Activated CD4-positive, CD25-positive, alpha-beta regulatory T cell (primary cell): ENCODE results near the gene SLC18B1.
"Not testable (repeated sequence)": the region's sequence is repeated elsewhere in the genome, so short reads cannot be mapped to it uniquely, and the experiment has no call there.

Experiments
- DNase-seq, 4 experiments: peaks; one replicate each; lab custom pipeline; 2025; lab: John Stamatoyannopoulos, UW

Gene SLC18B1

DNA sequence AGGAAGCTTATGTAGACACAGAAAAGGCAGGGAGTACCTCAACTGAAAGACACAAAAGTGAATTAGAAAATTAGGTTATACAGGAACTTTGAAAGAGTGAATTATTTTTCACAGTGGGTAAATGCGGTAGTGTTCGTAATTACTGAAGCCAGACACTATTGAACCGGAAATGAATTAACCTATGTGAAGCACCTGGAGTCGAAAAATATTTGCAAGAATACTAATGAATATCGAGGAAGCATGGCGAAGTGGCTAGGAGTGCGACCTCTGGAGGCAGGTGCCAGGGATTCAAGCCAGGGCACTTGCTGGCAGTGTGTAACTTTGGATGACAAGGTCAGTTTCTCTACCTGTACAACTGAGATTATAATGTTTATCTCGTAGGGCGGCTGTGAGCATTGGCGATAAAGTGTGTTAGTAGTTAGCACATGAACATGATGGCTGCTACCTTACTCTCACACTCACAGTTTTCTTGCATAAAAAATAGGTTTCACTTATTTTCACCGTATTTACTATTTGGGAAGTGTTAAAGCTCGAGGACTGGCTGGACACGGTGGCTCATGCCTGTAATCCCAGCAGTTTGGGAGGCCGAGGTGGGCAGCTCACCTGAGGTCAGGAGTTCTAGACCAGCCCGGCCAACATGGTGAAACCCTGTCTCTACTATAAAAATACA lies 567 bp upstream of the SLC18B1 start:
- DNase-seq: peak; percentile 24 to 45 (median 40)

DNA sequence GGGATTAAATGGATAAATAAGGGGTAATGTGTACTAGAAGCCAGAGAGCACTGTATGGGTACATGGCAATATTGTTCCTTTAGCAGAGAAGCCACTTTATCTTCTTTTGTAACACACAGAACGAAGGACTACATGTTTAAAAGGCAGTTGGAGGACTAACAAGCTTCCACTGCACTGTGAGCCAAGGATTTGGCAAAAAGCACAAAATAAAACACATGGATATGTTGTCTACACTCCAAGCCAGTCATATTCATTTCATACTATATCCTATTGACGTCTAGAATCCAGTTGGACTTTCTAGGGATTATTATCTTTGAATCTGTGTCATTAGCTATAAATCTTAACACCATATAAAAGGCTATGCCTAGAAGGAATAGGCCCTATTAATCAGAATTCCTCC lies 3.0 kb downstream of the SLC18B1 start:
- no peak for DNase-seq

DNA sequence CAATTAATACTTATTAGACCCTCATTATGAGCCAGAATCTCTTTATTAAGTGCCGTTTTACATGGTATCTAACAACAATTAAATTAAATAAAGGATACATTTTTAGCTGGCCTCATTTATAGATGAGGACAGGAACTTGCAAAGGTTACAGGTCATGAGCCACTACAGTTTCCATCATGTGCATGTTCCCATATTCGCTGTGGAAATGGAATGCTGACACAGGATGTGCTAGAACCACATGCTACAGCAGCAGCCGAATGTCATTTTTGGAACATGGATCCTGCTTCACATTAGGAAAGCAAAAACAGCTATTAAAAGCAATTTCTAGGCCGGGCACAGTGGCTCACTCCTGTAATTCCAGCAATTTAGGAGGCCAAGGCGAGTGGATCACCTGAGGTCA lies 5.9 kb downstream of the SLC18B1 start:
- no peak for DNase-seq

- DNase-seq: no peak
Observed at GRCh38 chr6:132790450-132790849, 8.0 kb downstream of the SLC18B1 start.

GRCh38 chr6:132789396-132789776 lies 9.1 kb downstream of the SLC18B1 start:
- DNase-seq: no peak

DNA sequence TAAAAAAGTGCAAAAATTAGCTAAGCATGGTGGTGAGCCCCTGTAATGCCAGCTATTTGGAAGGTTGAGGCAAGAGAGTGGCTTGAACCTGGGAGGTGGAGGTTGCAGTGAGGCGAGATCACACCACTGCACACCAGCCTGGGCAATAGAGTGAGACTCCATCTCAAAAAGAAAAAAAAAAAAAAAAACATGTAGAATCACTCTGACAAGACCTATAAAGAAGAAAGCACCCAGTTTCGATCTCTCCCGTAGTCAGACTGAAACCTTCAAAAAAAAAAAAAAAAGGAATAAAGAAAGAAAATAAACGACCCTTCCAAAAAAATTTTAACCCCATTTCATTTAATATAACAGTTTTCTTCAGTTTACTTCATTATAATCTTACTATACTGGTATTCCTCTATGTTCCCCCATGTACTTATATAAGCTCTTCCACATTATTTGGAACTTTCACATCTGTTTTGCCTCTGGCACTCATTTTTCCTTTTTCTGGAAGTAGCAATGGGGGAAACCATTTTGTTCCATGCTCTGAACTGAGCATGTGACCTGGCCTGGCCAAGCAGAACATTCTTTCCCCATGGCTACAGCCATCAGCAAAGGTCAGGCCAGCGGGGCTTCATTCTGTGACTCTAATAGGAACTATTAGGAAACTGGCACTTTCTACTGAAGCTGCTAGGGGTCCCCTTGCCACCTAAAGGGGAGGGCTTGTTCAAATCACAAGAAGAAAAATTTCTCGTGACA lies 9.6 kb downstream of the SLC18B1 start:
- DNase-seq: no peak

DNA sequence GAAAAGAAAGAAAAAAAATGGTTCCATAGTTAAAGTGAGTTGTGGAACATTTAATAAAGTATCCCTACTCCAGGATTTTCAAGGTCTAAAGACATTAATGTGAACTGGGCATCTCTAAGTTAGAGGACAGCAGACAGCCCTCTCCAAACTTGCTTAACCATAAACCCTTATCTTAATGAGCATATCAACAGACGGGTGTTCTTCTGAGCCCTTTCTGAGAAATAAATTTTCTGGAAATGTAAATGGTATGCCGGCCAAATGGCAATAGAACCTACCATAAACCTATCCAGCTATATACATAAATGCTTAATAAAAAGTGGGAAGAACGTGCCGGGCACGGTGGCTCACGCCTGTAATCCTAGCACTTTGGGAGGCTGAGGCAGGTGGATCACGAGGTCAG lies 12.5 kb downstream of the SLC18B1 start:
- no peak for DNase-seq

DNA sequence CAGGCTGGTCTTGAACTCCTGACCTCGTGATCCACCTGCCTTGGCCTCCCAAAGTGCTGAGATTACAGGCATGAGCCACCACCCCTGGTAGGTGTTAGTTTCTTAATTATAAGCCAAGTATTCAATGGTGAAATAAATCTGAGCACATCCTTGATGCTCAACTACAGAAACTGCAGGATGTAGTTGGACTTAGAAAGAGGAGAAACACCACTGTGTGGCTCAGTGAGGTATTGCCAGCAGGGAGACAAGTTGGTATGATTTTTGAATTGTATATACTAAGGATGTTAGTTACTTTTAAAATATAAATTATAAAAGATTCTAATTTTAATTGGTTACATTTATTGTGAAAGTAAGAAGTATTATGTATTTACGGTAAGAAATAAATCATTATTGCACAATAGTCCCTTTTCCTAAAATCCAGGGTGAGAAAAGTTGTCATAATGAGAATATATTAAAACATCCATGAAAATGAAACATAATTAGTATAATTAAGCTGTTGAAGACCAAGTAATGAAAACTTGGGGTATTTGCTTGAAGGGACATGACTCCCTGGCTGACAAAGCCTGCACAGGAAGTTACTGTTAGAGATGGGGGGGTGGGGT lies 17.6 kb downstream of the SLC18B1 start:
- no peak for DNase-seq

GRCh38 chr6:132777881-132778280 lies 20.6 kb downstream of the SLC18B1 start:
- DNase-seq: not testable (repeated sequence)

- peak in 1 of 4 experiments; percentile 2 for DNase-seq
Observed at GRCh38 chr6:132768051-132768517, 30.4 kb downstream of the SLC18B1 start.

GRCh38 chr6:132765560-132765959 lies 32.9 kb downstream of the SLC18B1 start:
- DNase-seq: no peak

DNA sequence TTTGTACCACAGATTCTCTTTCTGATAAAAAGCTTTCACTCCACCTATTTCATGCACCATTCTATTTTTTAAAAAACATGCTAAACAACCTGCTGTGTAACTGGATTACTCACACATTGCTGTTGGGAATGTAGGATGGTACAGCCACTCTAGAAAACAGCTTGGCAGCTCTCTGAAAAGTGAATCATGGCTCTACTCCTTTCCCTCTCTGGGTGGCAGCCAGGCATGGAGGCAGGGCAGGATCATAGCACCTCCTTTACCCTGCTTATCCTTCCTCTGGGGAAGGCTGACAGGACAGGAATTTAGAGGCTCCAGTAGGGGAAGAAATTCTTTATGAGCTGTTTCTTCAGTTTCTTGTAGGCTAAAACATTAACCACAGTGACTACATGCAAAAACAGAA lies 34.1 kb downstream of the SLC18B1 start:
- DNase-seq: no peak

GRCh38 chr6:132763269-132763668 lies 35.2 kb downstream of the SLC18B1 start:
- peak in 3 of 4 experiments; percentile 5 to 17 (median 16) for DNase-seq

- DNase-seq: no peak
Observed at GRCh38 chr6:132760256-132760655, 38.2 kb downstream of the SLC18B1 start.

- no peak for DNase-seq
Observed at GRCh38 chr6:132758689-132759088, 39.7 kb downstream of the SLC18B1 start.

- no peak for DNase-seq
Observed at GRCh38 chr6:132752255-132752654, 46.2 kb downstream of the SLC18B1 start.

- DNase-seq: no peak
Observed at GRCh38 chr6:132751828-132752227, 46.6 kb downstream of the SLC18B1 start.

GRCh38 chr6:132751306-132751705 lies 47.1 kb downstream of the SLC18B1 start:
- DNase-seq: no peak

- no peak for DNase-seq
Observed at GRCh38 chr6:132750455-132751248, 47.8 kb downstream of the SLC18B1 start.

DNA sequence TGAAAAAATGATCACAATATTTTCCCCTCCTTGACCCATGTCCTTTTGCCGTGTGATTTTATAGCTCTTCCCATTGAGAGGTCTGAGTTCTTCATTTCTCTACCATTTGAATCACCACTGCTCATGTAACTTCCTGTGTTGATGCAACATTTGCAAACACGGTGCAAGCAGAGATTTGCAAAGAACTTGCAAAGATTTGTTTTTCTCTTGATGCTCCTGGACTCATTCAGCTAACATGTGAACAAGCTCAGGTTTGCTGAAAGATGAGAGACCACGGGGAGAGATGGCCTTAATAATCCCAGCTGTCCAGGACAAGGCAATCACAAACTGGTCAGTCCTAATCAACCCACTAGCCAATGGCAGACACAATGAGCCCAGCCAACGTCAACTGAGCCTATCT lies 49.3 kb downstream of the SLC18B1 start:
- no peak for DNase-seq

DNA sequence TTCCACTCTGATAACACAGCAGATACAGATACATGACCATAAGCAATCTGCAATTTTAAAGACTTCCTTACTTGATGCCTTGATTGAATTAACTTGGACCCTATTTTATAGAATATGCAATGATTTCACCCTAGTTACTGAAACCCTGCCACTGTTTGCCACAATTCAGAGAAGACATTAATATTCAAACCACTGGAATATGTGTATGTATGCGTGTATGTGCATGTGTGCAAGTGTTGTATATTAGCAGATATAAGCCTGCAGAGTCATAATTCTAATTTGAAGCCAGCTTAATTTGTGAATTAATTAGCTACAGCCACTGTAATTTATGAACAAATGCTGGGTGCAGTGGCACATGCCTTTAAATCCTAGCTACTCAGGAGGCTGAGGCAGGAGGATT lies 50.0 kb downstream of the SLC18B1 start:
- DNase-seq: no peak

GRCh38 chr6:132746048-132746447 lies 52.4 kb downstream of the SLC18B1 start:
- no peak for DNase-seq
